ENCODE measurements around the gene LDB1. TPM values are rescaled to one million over a fixed set of nuclear protein-coding genes. Genes with fewer than 3 reads are reported as not detected.

LDB1 gene
- total RNA-seq, 6 donors from 2014 or later = 31.5 to 243 (median 54.9) TPM

DNA sequence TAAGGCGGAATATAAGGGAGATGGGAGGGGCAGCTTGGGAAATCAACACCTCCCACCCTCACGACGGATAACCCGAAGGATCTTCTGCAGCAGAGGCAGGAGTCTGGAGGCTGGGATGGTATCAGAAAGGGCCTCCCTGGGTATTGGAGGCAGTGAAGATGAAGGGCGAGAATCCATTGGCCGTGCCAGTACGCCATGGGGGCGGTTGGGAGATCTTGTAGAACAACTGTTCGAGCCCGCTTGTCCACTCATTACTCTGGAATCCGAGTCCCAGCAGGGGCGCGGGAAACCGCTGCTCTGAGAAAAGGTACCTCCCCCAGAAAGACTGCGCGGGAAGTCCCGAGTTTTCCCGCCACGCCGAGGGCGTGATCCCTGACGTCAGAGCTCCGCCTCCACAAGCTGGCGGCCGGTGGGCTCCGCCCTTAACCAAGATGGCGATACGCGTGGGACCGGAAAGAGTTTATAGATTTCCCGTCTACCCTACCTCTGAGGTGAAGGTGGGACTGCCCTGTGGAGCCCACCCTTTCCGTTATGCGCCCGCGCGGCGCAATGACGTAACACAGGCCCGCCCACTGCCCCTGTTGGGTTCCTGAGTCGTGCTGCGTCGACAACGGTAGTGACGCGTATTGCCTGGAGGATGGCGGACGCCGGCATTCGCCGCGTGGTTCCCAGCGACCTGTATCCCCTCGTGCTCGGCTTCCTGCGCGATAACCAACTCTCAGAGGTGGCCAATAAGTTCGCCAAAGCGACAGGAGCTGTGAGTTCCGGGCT, 31.8 kb upstream of the LDB1 start, which contains the start of gene NOLC1:
Gene NOLC1 (plus strand): TSS at position 616 of the 771 bp plus-strand sequence. CDS start 22 bp downstream, at position 638.
- DNase-seq (peak; percentile 99 to 100), ATAC-seq (ENCODE audit: low FRiP score in 2 of 2) (peak; percentile 98 to 99)
- Histone ChIP-seq H3K4me3 (peak within 1 kb of the TSS; percentile 81 to 99 (median 88)), H3K36me3 (peaks cover 12 to 63% (median 34%) of the 10 kb centered on the region in 4 donors), H3K27ac (peak within 1 kb of the TSS; percentile 87 to 91 (median 90)), H3K27me3 (no peaks in the 10 kb centered on the region), H3K9me3 (no peaks in the 10 kb centered on the region), H3K4me1 (peaks cover 17 to 27% (median 22%) of the 10 kb centered on the region in 4 donors)
- 9 to 22% methylated on average over 17 to 37 of the region's 59 CpGs for WGBS, 2 donors
- peak; percentile 73 to 98 (median 94) for TF ChIP-seq EP300 (IDR thresholded peaks at IDR 0.05)
- peak; percentile 94 to 95 for TF ChIP-seq POLR2AphosphoS5 (IDR thresholded peaks at IDR 0.05)
- TF ChIP-seq, protein P1, sequence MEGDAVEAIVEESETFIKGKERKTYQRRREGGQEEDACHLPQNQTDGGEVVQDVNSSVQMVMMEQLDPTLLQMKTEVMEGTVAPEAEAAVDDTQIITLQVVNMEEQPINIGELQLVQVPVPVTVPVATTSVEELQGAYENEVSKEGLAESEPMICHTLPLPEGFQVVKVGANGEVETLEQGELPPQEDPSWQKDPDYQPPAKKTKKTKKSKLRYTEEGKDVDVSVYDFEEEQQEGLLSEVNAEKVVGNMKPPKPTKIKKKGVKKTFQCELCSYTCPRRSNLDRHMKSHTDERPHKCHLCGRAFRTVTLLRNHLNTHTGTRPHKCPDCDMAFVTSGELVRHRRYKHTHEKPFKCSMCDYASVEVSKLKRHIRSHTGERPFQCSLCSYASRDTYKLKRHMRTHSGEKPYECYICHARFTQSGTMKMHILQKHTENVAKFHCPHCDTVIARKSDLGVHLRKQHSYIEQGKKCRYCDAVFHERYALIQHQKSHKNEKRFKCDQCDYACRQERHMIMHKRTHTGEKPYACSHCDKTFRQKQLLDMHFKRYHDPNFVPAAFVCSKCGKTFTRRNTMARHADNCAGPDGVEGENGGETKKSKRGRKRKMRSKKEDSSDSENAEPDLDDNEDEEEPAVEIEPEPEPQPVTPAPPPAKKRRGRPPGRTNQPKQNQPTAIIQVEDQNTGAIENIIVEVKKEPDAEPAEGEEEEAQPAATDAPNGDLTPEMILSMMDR (IDR thresholded peaks at IDR 0.05) = peak in 2 of 6 experiments; percentile 6 to 24
- TF ChIP-seq POLR2A (IDR thresholded peaks at IDR 0.05) = peak in 3 of 4 donors; percentile 58 to 80 (median 77)

DNA sequence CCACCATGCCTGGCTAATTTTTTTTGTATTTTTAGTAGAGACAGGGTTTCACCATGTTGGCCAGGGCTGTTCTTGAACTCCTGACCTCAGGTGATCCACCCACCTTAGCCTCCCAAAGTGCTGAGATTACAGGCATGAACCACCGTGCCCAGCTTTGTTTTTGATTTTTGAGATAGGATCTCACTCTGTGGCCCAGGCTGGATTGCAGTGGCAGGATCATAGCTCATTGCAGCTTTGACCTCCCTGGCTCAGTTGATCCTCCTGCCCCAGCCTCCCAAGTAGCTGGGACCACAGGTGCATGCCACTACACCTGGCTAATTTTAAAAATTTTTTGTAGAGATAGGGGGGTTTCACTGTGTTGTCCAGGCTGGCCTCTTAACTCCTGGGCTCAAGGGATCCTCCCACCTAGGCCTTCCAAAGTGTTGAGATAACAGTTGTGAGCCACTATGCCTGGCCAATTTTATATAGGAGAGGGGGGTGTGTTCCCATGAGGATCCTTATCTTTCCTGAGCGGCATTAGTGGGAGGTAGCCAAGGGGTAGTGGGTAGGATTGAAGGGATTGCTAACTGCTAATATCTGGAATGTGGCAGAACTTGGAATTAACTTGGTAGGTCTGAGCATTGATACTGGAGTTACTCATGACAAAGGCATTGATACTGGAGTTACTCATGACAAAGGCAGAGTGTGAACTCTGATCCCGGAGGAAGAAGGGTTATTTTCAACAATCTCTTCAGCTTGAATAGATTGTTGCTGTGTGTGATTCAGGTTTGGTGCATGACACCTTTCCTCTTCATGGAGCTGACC, 31.0 kb upstream of the LDB1 start:
- Histone ChIP-seq H3K36me3 (peaks cover 12 to 64% (median 37%) of the 10 kb centered on the region in 4 donors), H3K4me3 (peak overlapping the region in 3 of 4 donors; percentile 81 to 99 (median 89))
- 68 to 72% methylated on average over 3 of the region's 3 CpGs for WGBS, 2 donors

DNA sequence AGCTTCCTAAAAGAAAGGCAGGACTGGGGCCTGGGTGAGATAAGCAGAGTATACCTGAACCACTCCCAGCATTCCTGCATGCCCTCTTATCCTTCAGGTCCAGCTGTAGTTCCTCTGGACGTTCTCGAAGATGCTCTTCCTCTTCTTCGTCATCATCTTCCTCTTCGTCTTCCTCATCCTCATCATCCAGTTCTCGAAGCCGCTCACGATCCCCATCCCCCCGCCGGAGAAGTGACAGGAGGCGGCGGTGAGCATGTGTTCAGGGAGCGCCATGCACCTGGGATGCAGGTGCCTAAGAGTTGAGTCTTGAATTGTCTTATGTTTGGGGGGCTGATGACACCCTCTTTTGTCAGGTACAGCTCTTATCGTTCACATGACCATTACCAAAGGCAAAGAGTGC, 28.1 kb upstream of the LDB1 start:
- no peak for ATAC-seq (ENCODE audit: low FRiP score in 2 of 2)
- H3K4me3 ChIP-seq = no peak overlapping the region
- H3K27ac ChIP-seq = no peak overlapping the region
- DNase-seq = no peak
- peaks cover 12 to 72% (median 53%) of the 10 kb centered on the region in 4 donors for H3K36me3 ChIP-seq
- no peaks in the 10 kb centered on the region for H3K27me3 ChIP-seq
- 88 to 97% methylated on average over 13 of the region's 13 CpGs for WGBS, 2 donors
- TF ChIP-seq EP300 (IDR thresholded peaks at IDR 0.05) (no peak), POLR2A (IDR thresholded peaks at IDR 0.05) (no peak), POLR2AphosphoS5 (IDR thresholded peaks at IDR 0.05) (no peak)
- TF ChIP-seq, protein P1 (IDR thresholded peaks at IDR 0.05) = no peak
- no peaks in the 10 kb centered on the region for H3K9me3 ChIP-seq
- H3K4me1 ChIP-seq = peaks cover 10 to 15% (median 13%) of the 10 kb centered on the region in 4 donors

More for the DNA sequence above, 31.0 kb upstream of the LDB1 start:
- H3K9me3 ChIP-seq = no peaks in the 10 kb centered on the region
- TF ChIP-seq, protein P1 (IDR thresholded peaks at IDR 0.05) = no peak
- TF ChIP-seq POLR2AphosphoS5 (IDR thresholded peaks at IDR 0.05) (no peak), EP300 (IDR thresholded peaks at IDR 0.05) (no peak), POLR2A (IDR thresholded peaks at IDR 0.05) (no peak)
- peak overlapping the region; percentile 87 to 91 (median 90) for H3K27ac ChIP-seq
- no peaks in the 10 kb centered on the region for H3K27me3 ChIP-seq
- ATAC-seq (ENCODE audit: low FRiP score in 2 of 2) (no peak), DNase-seq (no peak)
- H3K4me1 ChIP-seq = peaks cover 17 to 27% (median 22%) of the 10 kb centered on the region in 4 donors

DNA sequence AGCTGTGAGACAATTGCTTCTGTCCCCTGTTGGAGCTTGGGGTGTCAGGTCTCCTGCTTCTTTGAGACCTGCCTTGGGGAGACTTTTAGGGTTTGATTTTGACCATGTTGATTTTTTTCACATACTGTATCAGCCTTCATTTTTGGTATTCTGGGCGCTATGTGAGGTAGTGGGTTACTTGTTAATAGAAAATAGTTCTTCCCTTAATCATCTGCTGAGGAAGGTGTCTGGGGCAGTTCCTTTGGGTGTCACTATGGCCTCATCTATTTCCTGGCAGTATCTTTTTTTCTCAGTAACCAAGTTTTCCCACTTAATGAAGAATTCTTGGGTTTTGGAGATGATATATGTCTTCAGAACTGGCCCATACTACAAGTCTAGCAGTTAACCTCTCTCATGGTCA, 27.4 kb upstream of the LDB1 start:
- Histone ChIP-seq H3K4me3 (no peak overlapping the region), H3K4me1 (peaks cover 6 to 8% (median 7%) of the 10 kb centered on the region in 4 donors), H3K27me3 (no peaks in the 10 kb centered on the region), H3K27ac (no peak overlapping the region), H3K36me3 (peaks cover 12 to 79% (median 58%) of the 10 kb centered on the region in 4 donors), H3K9me3 (no peaks in the 10 kb centered on the region)
- TF ChIP-seq EP300 (IDR thresholded peaks at IDR 0.05) (no peak), POLR2AphosphoS5 (IDR thresholded peaks at IDR 0.05) (no peak)
- 96 to 100% methylated on average over 1 of the region's 1 CpG for WGBS, 2 donors
- DNase-seq (no peak), ATAC-seq (ENCODE audit: low FRiP score in 2 of 2) (no peak)

DNA sequence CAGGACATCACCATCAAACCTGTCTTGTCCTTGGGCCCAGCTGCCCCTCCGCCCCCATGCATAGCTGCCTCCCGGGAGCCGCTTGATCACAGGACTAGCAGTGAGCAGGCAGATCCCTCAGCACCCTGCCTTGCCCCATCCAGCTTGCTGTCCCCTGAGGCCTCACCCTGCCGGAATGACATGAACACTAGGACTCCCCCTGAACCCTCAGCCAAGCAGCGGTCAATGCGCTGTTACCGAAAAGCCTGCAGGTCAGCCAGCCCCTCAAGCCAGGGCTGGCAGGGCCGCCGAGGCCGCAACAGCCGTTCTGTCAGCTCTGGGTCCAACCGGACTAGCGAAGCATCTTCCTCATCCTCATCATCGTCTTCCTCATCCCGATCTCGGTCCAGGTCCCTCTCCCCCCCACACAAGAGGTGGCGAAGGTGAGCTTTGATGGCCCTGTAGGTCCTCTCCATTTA, 26.8 kb upstream of the LDB1 start:
- no peak for ATAC-seq (ENCODE audit: low FRiP score in 2 of 2)
- no peaks in the 10 kb centered on the region for H3K27me3 ChIP-seq
- H3K4me1 ChIP-seq = peaks cover 6 to 8% (median 7%) of the 10 kb centered on the region in 4 donors
- DNase-seq = peak in 1 of 2 donors; percentile 74
- 93 to 96% methylated on average over 15 to 16 of the region's 17 CpGs for WGBS, 2 donors
- H3K4me3 ChIP-seq = no peak overlapping the region
- no peaks in the 10 kb centered on the region for H3K9me3 ChIP-seq
- peaks cover 13 to 82% (median 60%) of the 10 kb centered on the region in 4 donors for H3K36me3 ChIP-seq
- TF ChIP-seq EP300 (IDR thresholded peaks at IDR 0.05) (no peak), POLR2AphosphoS5 (IDR thresholded peaks at IDR 0.05) (no peak), POLR2A (IDR thresholded peaks at IDR 0.05) (no peak)
- TF ChIP-seq, protein P1 (IDR thresholded peaks at IDR 0.05) = no peak
- H3K27ac ChIP-seq = no peak overlapping the region

Data from upper lobe of left lung (tissue), 6 donors.